ENCODE data around the gene MAPK12. TPM values are rescaled to one million over a fixed set of nuclear protein-coding genes. Genes with fewer than 3 reads are reported as not detected.
A peak's percentile ranks its signal among the peaks of the same experiment; 100 is the strongest.

MAPK12 gene
- total and polyA plus RNA-seq, 10 donors: 3.9 to 11.6 (median 7.9) TPM

DNA sequence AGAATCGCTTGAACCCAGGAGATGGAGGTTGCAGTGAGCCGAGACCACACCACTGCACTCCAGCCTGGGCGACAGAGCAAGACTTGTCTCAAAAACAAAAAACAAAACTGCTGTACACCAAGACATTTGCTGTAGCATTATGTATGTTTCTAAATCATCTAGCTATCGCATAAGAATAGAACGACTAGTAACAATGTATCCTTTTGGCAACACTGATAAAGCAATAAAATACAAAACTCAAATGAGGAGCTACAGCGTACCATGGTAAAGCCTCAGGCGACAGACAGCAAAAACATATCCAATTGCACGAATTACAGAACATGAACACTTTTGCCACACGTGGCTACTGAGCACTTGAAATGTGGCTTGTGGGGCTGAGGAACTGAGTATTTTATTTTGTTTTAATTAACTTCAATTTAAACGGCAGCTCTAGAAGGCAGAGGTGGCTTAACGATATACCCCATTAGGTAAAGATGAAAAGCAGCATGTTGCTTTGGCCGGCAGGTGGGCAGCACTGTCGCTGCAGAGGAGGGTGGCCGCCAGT lies 19.0 kb downstream of the MAPK12 start:
- Histone ChIP-seq H3K27me3 (replicated peaks in 1 of 7) (no peaks in the 10 kb centered on the region), H3K4me3 (peak overlapping the region; percentile 79 to 96 (median 91)), H3K36me3 (peaks cover 0 to 51% (median 23%) of the 10 kb centered on the region in 6 donors), H3K27ac (no peak overlapping the region), H3K9me3 (no peaks in the 10 kb centered on the region), H3K4me1 (peaks cover 44 to 84% (median 60%) of the 10 kb centered on the region in 6 donors)
- 64 to 81% (median 73%) methylated on average over 14 of the region's 14 CpGs for WGBS, 5 donors
- intact Hi-C loops (cut with DNase I; ENCODE audit: low total_unique reads): loop anchor here (10.0 kb wide), 1 partner anchor 252 kb away; no protein-coding TSS in a partner anchor
- no peak for DNase-seq
- no peak for TF ChIP-seq POLR2AphosphoS5 (IDR thresholded peaks at IDR 0.05)
- TF ChIP-seq POLR2A (IDR thresholded peaks at IDR 0.05): no peak
- TF ChIP-seq, protein P1, sequence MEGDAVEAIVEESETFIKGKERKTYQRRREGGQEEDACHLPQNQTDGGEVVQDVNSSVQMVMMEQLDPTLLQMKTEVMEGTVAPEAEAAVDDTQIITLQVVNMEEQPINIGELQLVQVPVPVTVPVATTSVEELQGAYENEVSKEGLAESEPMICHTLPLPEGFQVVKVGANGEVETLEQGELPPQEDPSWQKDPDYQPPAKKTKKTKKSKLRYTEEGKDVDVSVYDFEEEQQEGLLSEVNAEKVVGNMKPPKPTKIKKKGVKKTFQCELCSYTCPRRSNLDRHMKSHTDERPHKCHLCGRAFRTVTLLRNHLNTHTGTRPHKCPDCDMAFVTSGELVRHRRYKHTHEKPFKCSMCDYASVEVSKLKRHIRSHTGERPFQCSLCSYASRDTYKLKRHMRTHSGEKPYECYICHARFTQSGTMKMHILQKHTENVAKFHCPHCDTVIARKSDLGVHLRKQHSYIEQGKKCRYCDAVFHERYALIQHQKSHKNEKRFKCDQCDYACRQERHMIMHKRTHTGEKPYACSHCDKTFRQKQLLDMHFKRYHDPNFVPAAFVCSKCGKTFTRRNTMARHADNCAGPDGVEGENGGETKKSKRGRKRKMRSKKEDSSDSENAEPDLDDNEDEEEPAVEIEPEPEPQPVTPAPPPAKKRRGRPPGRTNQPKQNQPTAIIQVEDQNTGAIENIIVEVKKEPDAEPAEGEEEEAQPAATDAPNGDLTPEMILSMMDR (IDR thresholded peaks at IDR 0.05 in 8 of 11, conservative IDR thresholded peaks at IDR 0.05 in 3 of 11): no peak

DNA sequence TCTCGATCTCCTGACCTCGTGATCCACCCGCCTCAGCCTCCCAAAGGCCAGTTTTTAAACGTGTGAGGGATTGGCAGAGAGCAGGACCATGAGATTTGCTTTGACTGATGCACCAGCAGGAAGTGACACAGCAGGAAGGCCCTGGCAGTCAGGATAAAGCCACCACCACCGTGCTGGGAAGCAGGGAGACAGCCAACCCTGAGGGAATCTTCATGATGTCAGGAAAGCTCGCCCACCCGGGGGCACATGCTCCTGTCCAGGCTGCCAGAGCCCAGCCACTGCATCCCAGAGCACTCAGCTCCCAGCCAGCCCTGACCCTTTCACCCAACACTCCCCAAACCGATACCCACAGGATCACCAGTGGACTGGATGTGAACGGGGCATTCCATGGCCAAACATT lies 22.7 kb downstream of the MAPK12 start:
- H3K4me3 ChIP-seq: no peak overlapping the region
- no peaks in the 10 kb centered on the region for H3K27me3 ChIP-seq (replicated peaks in 1 of 7)
- H3K4me1 ChIP-seq: peaks cover 30 to 65% (median 36%) of the 10 kb centered on the region in 6 donors
- intact Hi-C loops (cut with DNase I; ENCODE audit: low total_unique reads): no loop called here
- peaks cover 0 to 63% (median 22%) of the 10 kb centered on the region in 6 donors for H3K36me3 ChIP-seq
- WGBS, 5 donors: 77 to 88% (median 82%) methylated on average over 7 to 9 of the region's 9 CpGs
- no peak for DNase-seq
- TF ChIP-seq POLR2AphosphoS5 (IDR thresholded peaks at IDR 0.05): no peak
- TF ChIP-seq, protein P1 (IDR thresholded peaks at IDR 0.05 in 8 of 11, conservative IDR thresholded peaks at IDR 0.05 in 3 of 11): no peak
- TF ChIP-seq POLR2A (IDR thresholded peaks at IDR 0.05): no peak
- no peaks in the 10 kb centered on the region for H3K9me3 ChIP-seq
- H3K27ac ChIP-seq: no peak overlapping the region

DNA sequence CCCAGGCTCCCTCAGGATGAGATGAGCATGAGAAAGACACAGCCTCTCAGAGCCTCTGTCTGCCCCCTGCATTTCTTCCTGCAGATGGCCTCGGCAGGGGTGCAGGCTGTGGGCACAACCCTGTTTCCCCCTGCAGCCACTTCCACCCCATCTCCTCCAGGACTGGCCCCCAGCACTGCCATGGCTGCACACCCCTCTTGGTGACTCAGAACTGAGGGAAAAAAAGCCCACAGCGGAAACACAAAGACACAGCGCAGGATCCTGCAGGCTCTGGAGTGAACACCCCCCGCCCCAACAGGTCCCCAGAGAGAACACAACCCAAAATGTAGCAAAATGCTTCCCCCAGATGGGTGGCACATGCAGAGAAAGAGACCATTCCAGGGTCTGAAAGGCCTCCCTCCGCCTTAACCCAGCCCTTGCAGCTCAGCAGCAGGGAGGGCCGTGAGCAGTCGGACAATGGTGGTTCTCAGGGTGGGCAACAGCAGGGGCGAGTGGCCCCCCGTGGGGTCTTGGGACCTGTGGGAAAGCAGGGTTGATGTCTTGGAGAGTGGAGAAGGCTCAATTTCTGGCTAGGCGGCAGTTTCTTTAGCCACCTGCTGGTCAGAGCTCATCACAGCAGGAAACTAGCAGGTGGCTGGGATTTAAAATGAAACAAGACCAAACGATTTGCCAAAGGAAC lies 24.6 kb downstream of the MAPK12 start:
- H3K4me1 ChIP-seq: peaks cover 13 to 46% (median 17%) of the 10 kb centered on the region in 6 donors
- H3K4me3 ChIP-seq: no peak overlapping the region
- WGBS, 5 donors: 69 to 80% (median 75%) methylated on average over 10 to 11 of the region's 11 CpGs
- intact Hi-C loops (cut with DNase I; ENCODE audit: low total_unique reads): no loop called here
- peaks cover 0 to 82% (median 39%) of the 10 kb centered on the region in 6 donors for H3K36me3 ChIP-seq
- no peak for DNase-seq
- H3K27me3 ChIP-seq (replicated peaks in 1 of 7): no peaks in the 10 kb centered on the region
- TF ChIP-seq POLR2A (IDR thresholded peaks at IDR 0.05) (no peak), POLR2AphosphoS5 (IDR thresholded peaks at IDR 0.05) (no peak)
- TF ChIP-seq, protein P1 (IDR thresholded peaks at IDR 0.05 in 8 of 11, conservative IDR thresholded peaks at IDR 0.05 in 3 of 11): peak in 5 of 11 experiments; percentile 12 to 44 (median 18)
- no peak overlapping the region for H3K27ac ChIP-seq
- H3K9me3 ChIP-seq: no peaks in the 10 kb centered on the region

DNA sequence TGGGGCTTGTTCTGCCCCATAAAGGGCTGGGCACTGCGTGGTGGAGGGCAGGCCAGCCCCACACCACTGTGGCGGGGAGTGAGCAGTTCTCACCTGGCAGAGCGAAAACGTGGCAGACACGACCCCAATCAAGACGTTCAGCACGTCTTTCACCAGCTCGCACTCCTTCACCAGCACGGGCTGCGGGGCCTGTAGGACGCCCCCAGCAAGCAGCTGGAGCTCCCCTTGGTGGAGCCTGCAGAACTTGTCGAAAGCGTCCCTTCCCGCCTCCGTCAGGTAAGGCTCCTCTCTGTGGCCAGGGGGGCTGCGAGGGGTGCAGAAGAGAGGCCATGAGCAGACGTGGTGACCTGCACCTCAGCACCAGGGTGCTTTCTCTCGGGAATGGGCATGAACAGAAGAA lies 28.3 kb downstream of the MAPK12 start:
- TF ChIP-seq POLR2A (IDR thresholded peaks at IDR 0.05): no peak
- peak in 1 of 3 donors; percentile 13 for TF ChIP-seq POLR2AphosphoS5 (IDR thresholded peaks at IDR 0.05)
- TF ChIP-seq, protein P1 (IDR thresholded peaks at IDR 0.05 in 8 of 11, conservative IDR thresholded peaks at IDR 0.05 in 3 of 11): no peak
- WGBS, 5 donors: 89 to 97% (median 95%) methylated on average over 18 of the region's 18 CpGs
- Histone ChIP-seq H3K4me1 (peaks cover 0 to 14% (median 0%) of the 10 kb centered on the region in 6 donors), H3K27ac (no peak overlapping the region), H3K36me3 (peaks cover 0 to 93% (median 37%) of the 10 kb centered on the region in 6 donors), H3K27me3 (replicated peaks in 1 of 7) (no peaks in the 10 kb centered on the region), H3K4me3 (no peak overlapping the region), H3K9me3 (no peaks in the 10 kb centered on the region)
- intact Hi-C loops (cut with DNase I; ENCODE audit: low total_unique reads): no loop called here
- DNase-seq: no peak
